ENCODE data around the gene WDFY1.

The WDFY1 gene

GRCh38 chr2:223918671-223919134 is 26.4 kb downstream of the WDFY1 start:
- H3K4me3 ChIP-seq (ENCODE audit: low read depth, low read length), result no peak overlapping the region
- no peak for TF ChIP-seq CTCF (IDR thresholded peaks at IDR 0.05; ENCODE audit: low read depth, low read length)

GRCh38 chr2:223916181-223916920 is 28.8 kb downstream of the WDFY1 start:
- no peak overlapping the region for H3K4me3 ChIP-seq (ENCODE audit: low read depth, low read length)
- TF ChIP-seq CTCF (IDR thresholded peaks at IDR 0.05; ENCODE audit: low read depth, low read length), result no peak

GRCh38 chr2:223915071-223915470 is 30.1 kb downstream of the WDFY1 start:
- H3K4me3 ChIP-seq (ENCODE audit: low read depth, low read length), result no peak overlapping the region
- no peak for TF ChIP-seq CTCF (IDR thresholded peaks at IDR 0.05; ENCODE audit: low read depth, low read length)

DNA sequence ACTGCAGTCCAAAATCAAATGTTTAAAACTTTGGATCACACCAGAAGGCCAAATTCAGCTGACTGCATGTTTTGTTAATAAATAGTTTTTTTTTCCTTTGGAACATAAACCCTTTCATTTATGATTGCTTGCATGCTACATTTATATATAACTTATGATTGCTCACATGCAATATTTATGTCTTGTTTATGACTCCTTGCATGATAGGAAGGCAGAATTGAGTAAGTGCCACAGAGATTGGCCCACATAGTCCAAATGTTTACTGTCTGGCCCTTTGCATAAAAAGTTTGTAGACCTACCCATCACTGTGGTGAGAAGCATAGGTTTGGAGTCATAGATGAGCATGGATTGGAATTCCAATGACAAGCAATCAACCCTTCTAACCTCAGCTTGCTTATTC is 30.8 kb downstream of the WDFY1 start:
- H3K4me3 ChIP-seq (ENCODE audit: low read depth, low read length), result no peak overlapping the region
- TF ChIP-seq CTCF (IDR thresholded peaks at IDR 0.05; ENCODE audit: low read depth, low read length), result no peak

- no peak for TF ChIP-seq CTCF (IDR thresholded peaks at IDR 0.05; ENCODE audit: low read depth, low read length)
- no peak overlapping the region for H3K4me3 ChIP-seq (ENCODE audit: low read depth, low read length)
Observed at GRCh38 chr2:223909001-223909741, 36.0 kb downstream of the WDFY1 start.

- H3K4me3 ChIP-seq (ENCODE audit: low read depth, low read length), result no peak overlapping the region
- no peak for TF ChIP-seq CTCF (IDR thresholded peaks at IDR 0.05; ENCODE audit: low read depth, low read length)
Observed at GRCh38 chr2:223908304-223908998, 36.7 kb downstream of the WDFY1 start.

All from WI38 (cell line).